SU-DHL-6 (cell line): Measurements from ENCODE around the gene TMEM184A.

Experiments
- CTCF ChIP-seq: fragments of 200-600 bp; sonication (generic); IDR thresholded peaks from one replicate; pipeline ENCODE4 v1.5.1; 2017; ENCODE audit warnings: antibody characterized with exemption, mild to moderate bottlenecking, low read length, moderate library complexity; ENCODE audit not compliant: insufficient read depth, poor library complexity, severe bottlenecking
- EZH2phosphoT487 ChIP-seq: fragments of 200-600 bp; sonication (generic), shearing (Covaris generic); conservative IDR thresholded peaks from 2 replicates; pipeline ENCODE4 v1.6.1; 2018; ENCODE audit warnings: mild to moderate bottlenecking, antibody characterized with exemption, low read length, moderate library complexity, mixed read lengths

- TF ChIP-seq CTCF: no peak
- no peak for TF ChIP-seq EZH2phosphoT487
These were observed 13.0 kb upstream of the TMEM184A start for GRCh38 chr7:1569016-1569415.
